Peyer's patch (tissue), 4 donors: ENCODE results near the gene EYA2. TPM values are rescaled to one million over a fixed set of nuclear protein-coding genes. Genes with fewer than 3 reads are reported as not detected.

ENCODE experiments used
- DNase-seq, 3 donors: peaks; one replicate each; pipeline ENCODE4 v3.0.0-alpha.2; 2017 to 2019
- H3K27ac ChIP-seq, 4 donors: fragments of 200-600 bp; sonication (generic); one replicate each; pipeline ENCODE4 v1.5.1; 2016 to 2019
- H3K27me3 ChIP-seq, 2 donors: fragments of 200-600 bp; sonication (generic); one replicate each; pipeline ENCODE4 v1.5.1; 2019
- H3K36me3 ChIP-seq, 3 donors: fragments of 200-600 bp; sonication (generic); one replicate each; pipeline ENCODE4 v1.5.1; 2016 to 2019
- H3K4me1 ChIP-seq, 4 donors: fragments of 200-600 bp; sonication (generic); one replicate each; pipeline ENCODE4 v1.5.1; 2016 to 2019
- H3K4me3 ChIP-seq, 4 donors: fragments of 200-600 bp; sonication (generic); 1 replicate in 3 of 4; 2 replicates in 1 of 4; pipeline ENCODE4 v1.5.1; 2016 to 2019; ENCODE audit warnings: mild to moderate bottlenecking in 1 of 4
- H3K9me3 ChIP-seq, 4 donors: fragments of 200-600 bp; sonication (generic); one replicate each; pipeline ENCODE4 v1.5.1; 2016 to 2019; ENCODE audit warnings: mild to moderate bottlenecking in 1 of 4
- CTCF ChIP-seq, 6 experiments: fragments of 450-650 bp in 4 of 6; fragments of 200-600 bp in 2 of 6; sonication (generic) in 1 of 6; IDR thresholded peaks; one replicate each; pipeline ENCODE4 v1.5.1; 2017 to 2019; ENCODE audit warnings: antibody characterized with exemption in 6 of 6, mild to moderate bottlenecking in 3 of 6, moderate library complexity in 1 of 6
- POLR2A ChIP-seq, 2 donors: fragments of 450-650 bp; IDR thresholded peaks; one replicate each; pipeline ENCODE4 v1.5.1; 2017; ENCODE audit warnings: antibody characterized with exemption in 2 of 2, mild to moderate bottlenecking in 2 of 2, moderate library complexity in 2 of 2
- total RNA-seq, 4 donors: library from RNA; depleted of rRNA; stranded (reverse); fragments of >200 nt; gene quantifications; one replicate each; pipeline ENCODE4 v1.1.0, GENCODE V29; 2016

Gene EYA2
- total RNA-seq, 4 donors from 2014 or later = 0.40 to 1.7 TPM; not detected in 2

- no peaks in the 10 kb centered on the region for H3K4me1 ChIP-seq
- TF ChIP-seq CTCF (IDR thresholded peaks at IDR 0.05) (no peak), POLR2A (IDR thresholded peaks at IDR 0.05) (no peak)
- no peaks in the 10 kb centered on the region for H3K36me3 ChIP-seq
- no peaks in the 10 kb centered on the region for H3K27me3 ChIP-seq
- H3K27ac ChIP-seq = no peak overlapping the region
- no peak overlapping the region for H3K4me3 ChIP-seq
- no peak for DNase-seq
- H3K9me3 ChIP-seq = no peaks in the 10 kb centered on the region
These were observed 163.0 kb downstream of the EYA2 start for GRCh38 chr20:47057661-47058060.

GRCh38 chr20:47058236-47058635 lies 163.6 kb downstream of the EYA2 start:
- no peaks in the 10 kb centered on the region for H3K4me1 ChIP-seq
- no peak for TF ChIP-seq CTCF (IDR thresholded peaks at IDR 0.05)
- no peak for TF ChIP-seq POLR2A (IDR thresholded peaks at IDR 0.05)
- no peak overlapping the region for H3K4me3 ChIP-seq
- H3K36me3 ChIP-seq = no peaks in the 10 kb centered on the region
- no peaks in the 10 kb centered on the region for H3K27me3 ChIP-seq
- DNase-seq = no peak
- no peak overlapping the region for H3K27ac ChIP-seq
- H3K9me3 ChIP-seq = no peaks in the 10 kb centered on the region

- no peaks in the 10 kb centered on the region for H3K36me3 ChIP-seq
- no peak overlapping the region for H3K4me3 ChIP-seq
- H3K4me1 ChIP-seq = no peaks in the 10 kb centered on the region
- DNase-seq = no peak
- H3K9me3 ChIP-seq = no peaks in the 10 kb centered on the region
- TF ChIP-seq POLR2A (IDR thresholded peaks at IDR 0.05) (no peak), CTCF (IDR thresholded peaks at IDR 0.05) (no peak)
- no peaks in the 10 kb centered on the region for H3K27me3 ChIP-seq
- no peak overlapping the region for H3K27ac ChIP-seq
These were observed 164.9 kb downstream of the EYA2 start for GRCh38 chr20:47059536-47059935.

- no peak overlapping the region for H3K27ac ChIP-seq
These were observed 166.9 kb downstream of the EYA2 start for GRCh38 chr20:47061549-47061948.

GRCh38 chr20:47062226-47062890 lies 167.7 kb downstream of the EYA2 start:
- Histone ChIP-seq H3K36me3 (no peaks in the 10 kb centered on the region), H3K4me1 (no peaks in the 10 kb centered on the region), H3K4me3 (no peak overlapping the region), H3K27me3 (no peaks in the 10 kb centered on the region), H3K27ac (no peak overlapping the region), H3K9me3 (peaks cover 0 to 11% (median 0%) of the 10 kb centered on the region in 4 donors)
- TF ChIP-seq CTCF (IDR thresholded peaks at IDR 0.05) = no peak
- TF ChIP-seq POLR2A (IDR thresholded peaks at IDR 0.05) = no peak
- DNase-seq = no peak

More at GRCh38 chr20:47061549-47061948, 166.9 kb downstream of the EYA2 start:
- H3K4me1 ChIP-seq = no peaks in the 10 kb centered on the region
- H3K4me3 ChIP-seq = no peak overlapping the region
- H3K36me3 ChIP-seq = no peaks in the 10 kb centered on the region
- H3K9me3 ChIP-seq = peaks cover 0 to 3% (median 0%) of the 10 kb centered on the region in 4 donors
- H3K27me3 ChIP-seq = no peaks in the 10 kb centered on the region
- DNase-seq = no peak
- TF ChIP-seq POLR2A (IDR thresholded peaks at IDR 0.05) (no peak), CTCF (IDR thresholded peaks at IDR 0.05) (no peak)
